Measurements from ENCODE around the gene TMEM63C. TPM values are rescaled to one million over a fixed set of nuclear protein-coding genes. Genes with fewer than 3 reads are reported as not detected.

Gene TMEM63C
- total RNA-seq, 2 experiments from 2014 or later, result 3.3 to 3.6 TPM

DNA sequence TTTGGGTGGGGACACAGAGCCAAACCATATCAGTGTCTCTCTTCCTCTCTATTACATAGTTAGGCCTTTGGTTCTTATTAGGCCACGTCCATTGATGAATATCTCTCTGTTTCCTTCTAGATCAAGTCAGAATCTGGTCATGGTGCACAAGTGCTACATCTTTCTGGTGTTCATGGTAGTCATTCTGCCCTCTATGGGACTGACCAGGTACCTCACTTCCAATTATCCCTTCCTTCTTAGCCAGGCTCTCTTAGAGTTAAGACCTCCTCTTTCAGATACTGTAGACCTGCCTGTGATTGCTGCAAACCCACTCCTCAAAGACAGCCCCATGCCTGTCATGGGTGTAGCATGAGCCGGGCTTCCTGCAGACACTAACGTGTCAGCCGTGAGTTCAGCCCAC is 64.2 kb downstream of the TMEM63C start:
- H3K27me3 Mint-ChIP-seq, result no peaks in the 10 kb centered on the region
- no peak for DNase-seq
- no peaks in the 10 kb centered on the region for H3K36me3 Mint-ChIP-seq (ENCODE audit: low read depth)
- no peak for ATAC-seq
- H3K4me1 Mint-ChIP-seq (ENCODE audit: low read depth), result no peaks in the 10 kb centered on the region
- ChIA-PET POLR2A (no interaction called here), CTCF (interaction anchor here (0.6 to 1.5 kb wide), 3 partner anchors 13 to 95 kb away, joined by 3 to 4 read pairs (median 3); no protein-coding TSS in a partner anchor)
- H3K27ac Mint-ChIP-seq, result no peak overlapping the region
- TF ChIP-seq, protein P1, sequence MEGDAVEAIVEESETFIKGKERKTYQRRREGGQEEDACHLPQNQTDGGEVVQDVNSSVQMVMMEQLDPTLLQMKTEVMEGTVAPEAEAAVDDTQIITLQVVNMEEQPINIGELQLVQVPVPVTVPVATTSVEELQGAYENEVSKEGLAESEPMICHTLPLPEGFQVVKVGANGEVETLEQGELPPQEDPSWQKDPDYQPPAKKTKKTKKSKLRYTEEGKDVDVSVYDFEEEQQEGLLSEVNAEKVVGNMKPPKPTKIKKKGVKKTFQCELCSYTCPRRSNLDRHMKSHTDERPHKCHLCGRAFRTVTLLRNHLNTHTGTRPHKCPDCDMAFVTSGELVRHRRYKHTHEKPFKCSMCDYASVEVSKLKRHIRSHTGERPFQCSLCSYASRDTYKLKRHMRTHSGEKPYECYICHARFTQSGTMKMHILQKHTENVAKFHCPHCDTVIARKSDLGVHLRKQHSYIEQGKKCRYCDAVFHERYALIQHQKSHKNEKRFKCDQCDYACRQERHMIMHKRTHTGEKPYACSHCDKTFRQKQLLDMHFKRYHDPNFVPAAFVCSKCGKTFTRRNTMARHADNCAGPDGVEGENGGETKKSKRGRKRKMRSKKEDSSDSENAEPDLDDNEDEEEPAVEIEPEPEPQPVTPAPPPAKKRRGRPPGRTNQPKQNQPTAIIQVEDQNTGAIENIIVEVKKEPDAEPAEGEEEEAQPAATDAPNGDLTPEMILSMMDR (IDR thresholded peaks at IDR 0.05), result no peak
- H3K4me3 Mint-ChIP-seq, result no peak overlapping the region
- intact Hi-C loops (cut with micrococcal nuclease), result no loop called here
- H3K9me3 Mint-ChIP-seq, result no peaks in the 10 kb centered on the region

DNA sequence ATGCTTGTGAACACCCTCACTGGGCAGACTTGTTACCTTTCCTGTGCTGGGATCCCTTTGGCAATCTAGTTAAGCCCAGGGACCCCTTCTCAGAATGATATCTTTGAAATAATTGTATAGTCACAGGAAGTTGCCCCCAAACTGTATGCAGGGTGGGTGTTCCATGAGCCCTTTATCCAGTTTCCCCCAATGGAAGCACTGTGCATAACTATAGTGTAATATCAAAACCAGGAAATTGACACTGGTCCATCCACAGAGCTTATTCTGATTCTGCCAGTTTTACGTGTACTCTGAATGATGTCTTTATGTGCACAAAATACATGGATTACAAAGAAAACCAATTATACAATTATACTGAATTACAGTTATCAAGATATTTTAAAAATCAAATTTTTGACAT is 65.2 kb downstream of the TMEM63C start:
- ChIA-PET POLR2A (no interaction called here), CTCF (interaction anchor here (1.5 kb wide), 2 partner anchors 14 to 96 kb away, joined by 3 to 4 read pairs; no protein-coding TSS in a partner anchor)
- TF ChIP-seq, protein P1 (IDR thresholded peaks at IDR 0.05), result no peak
- no peak overlapping the region for H3K27ac Mint-ChIP-seq
- DNase-seq (no peak), ATAC-seq (no peak)
- H3K27me3 Mint-ChIP-seq, result no peaks in the 10 kb centered on the region
- H3K4me3 Mint-ChIP-seq, result no peak overlapping the region
- no peaks in the 10 kb centered on the region for H3K36me3 Mint-ChIP-seq (ENCODE audit: low read depth)
- no peaks in the 10 kb centered on the region for H3K9me3 Mint-ChIP-seq
- intact Hi-C loops (cut with micrococcal nuclease), result no loop called here
- H3K4me1 Mint-ChIP-seq (ENCODE audit: low read depth), result no peaks in the 10 kb centered on the region

DNA sequence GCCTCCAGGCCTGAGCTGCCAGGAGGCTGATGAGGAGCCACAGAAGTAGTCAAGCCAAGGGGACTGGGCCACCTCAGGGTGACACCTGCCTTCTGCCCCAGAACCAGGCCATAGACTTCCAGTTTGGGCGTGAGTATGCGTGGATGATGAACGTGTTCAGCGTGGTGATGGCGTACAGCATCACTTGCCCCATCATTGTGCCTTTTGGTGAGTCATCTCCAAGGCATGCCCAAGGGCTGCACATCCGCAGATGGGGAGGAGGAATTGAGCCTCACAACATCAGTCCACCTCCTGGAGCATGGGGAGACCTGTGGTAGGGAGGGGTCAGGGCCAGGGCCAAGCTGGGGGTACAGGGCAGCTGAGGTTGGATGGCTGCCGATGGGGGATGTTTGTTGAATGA is 67.1 kb downstream of the TMEM63C start:
- Mint-ChIP-seq H3K4me1 (ENCODE audit: low read depth) (no peaks in the 10 kb centered on the region), H3K36me3 (ENCODE audit: low read depth) (no peaks in the 10 kb centered on the region), H3K4me3 (no peak overlapping the region), H3K27ac (no peak overlapping the region), H3K9me3 (no peaks in the 10 kb centered on the region), H3K27me3 (no peaks in the 10 kb centered on the region)
- TF ChIP-seq, protein P1 (IDR thresholded peaks at IDR 0.05), result no peak
- POLR2A ChIA-PET, result no interaction called here
- CTCF ChIA-PET, result no interaction called here
- ATAC-seq (no peak), DNase-seq (no peak)
- intact Hi-C loops (cut with micrococcal nuclease), result no loop called here

DNA sequence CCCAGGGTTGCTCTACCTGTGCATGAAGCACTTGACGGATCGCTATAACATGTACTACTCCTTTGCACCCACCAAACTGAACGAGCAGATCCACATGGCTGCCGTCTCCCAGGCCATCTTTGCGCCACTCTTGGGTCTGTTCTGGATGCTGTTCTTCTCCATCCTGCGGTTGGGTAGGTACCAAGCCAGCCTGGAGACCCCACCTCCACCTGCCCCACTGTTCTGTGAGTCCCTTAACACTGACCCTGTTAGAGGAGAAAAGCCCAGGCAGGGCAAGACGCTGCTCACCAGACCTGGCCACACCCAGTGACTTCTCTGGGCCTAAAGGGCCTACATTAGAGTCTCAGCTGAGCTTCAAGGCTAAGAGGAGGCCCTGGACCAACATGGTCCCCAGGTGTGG is 67.7 kb downstream of the TMEM63C start:
- Mint-ChIP-seq H3K27ac (no peak overlapping the region), H3K4me3 (no peak overlapping the region), H3K9me3 (no peaks in the 10 kb centered on the region), H3K27me3 (no peaks in the 10 kb centered on the region), H3K4me1 (ENCODE audit: low read depth) (no peaks in the 10 kb centered on the region), H3K36me3 (ENCODE audit: low read depth) (no peaks in the 10 kb centered on the region)
- DNase-seq (no peak), ATAC-seq (no peak)
- intact Hi-C loops (cut with micrococcal nuclease), result no loop called here
- ChIA-PET CTCF (interaction anchor here (1.7 kb wide), 1 partner anchor 98 kb away, joined by 4 read pairs; no protein-coding TSS in a partner anchor), POLR2A (no interaction called here)
- TF ChIP-seq, protein P1 (IDR thresholded peaks at IDR 0.05), result no peak

DNA sequence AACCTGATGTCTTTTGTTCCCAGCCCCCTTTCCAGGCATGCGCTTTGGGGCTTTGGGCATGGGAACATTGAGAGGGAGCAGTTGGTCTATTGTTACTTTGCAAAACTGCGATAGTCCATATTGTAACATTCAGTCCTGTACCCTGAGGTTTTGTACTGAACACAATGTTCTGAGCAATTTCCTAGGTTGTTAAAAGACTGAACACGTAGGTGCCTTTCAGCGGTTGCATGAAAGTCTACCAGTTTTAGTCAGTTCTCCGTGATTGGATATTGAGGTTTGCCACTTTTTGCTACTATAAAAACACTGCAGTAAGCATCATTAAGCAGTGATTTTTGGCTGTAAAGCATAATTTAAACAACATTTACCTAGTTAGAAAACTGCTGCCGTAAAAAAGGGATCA is 69.3 kb downstream of the TMEM63C start:
- intact Hi-C loops (cut with micrococcal nuclease), result no loop called here
- no peak overlapping the region for H3K27ac Mint-ChIP-seq
- no peak overlapping the region for H3K4me3 Mint-ChIP-seq
- POLR2A ChIA-PET, result no interaction called here
- CTCF ChIA-PET, result no interaction called here
- TF ChIP-seq, protein P1 (IDR thresholded peaks at IDR 0.05), result no peak
- no peaks in the 10 kb centered on the region for H3K36me3 Mint-ChIP-seq (ENCODE audit: low read depth)
- H3K4me1 Mint-ChIP-seq (ENCODE audit: low read depth), result no peaks in the 10 kb centered on the region
- ATAC-seq (no peak), DNase-seq (no peak)
- no peaks in the 10 kb centered on the region for H3K27me3 Mint-ChIP-seq
- H3K9me3 Mint-ChIP-seq, result no peaks in the 10 kb centered on the region

All from activated CD8-positive, alpha-beta T cell treated with anti-CD3 and anti-CD28 coated beads for 36 hours (primary cell).